ENCODE results near the gene TULP1.

Gene TULP1

GRCh38 chr6:35483062-35483461 is 29.6 kb downstream of the TULP1 start:
- TF ChIP-seq, protein P1, sequence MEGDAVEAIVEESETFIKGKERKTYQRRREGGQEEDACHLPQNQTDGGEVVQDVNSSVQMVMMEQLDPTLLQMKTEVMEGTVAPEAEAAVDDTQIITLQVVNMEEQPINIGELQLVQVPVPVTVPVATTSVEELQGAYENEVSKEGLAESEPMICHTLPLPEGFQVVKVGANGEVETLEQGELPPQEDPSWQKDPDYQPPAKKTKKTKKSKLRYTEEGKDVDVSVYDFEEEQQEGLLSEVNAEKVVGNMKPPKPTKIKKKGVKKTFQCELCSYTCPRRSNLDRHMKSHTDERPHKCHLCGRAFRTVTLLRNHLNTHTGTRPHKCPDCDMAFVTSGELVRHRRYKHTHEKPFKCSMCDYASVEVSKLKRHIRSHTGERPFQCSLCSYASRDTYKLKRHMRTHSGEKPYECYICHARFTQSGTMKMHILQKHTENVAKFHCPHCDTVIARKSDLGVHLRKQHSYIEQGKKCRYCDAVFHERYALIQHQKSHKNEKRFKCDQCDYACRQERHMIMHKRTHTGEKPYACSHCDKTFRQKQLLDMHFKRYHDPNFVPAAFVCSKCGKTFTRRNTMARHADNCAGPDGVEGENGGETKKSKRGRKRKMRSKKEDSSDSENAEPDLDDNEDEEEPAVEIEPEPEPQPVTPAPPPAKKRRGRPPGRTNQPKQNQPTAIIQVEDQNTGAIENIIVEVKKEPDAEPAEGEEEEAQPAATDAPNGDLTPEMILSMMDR (IDR thresholded peaks at IDR 0.05) = no peak

DNA sequence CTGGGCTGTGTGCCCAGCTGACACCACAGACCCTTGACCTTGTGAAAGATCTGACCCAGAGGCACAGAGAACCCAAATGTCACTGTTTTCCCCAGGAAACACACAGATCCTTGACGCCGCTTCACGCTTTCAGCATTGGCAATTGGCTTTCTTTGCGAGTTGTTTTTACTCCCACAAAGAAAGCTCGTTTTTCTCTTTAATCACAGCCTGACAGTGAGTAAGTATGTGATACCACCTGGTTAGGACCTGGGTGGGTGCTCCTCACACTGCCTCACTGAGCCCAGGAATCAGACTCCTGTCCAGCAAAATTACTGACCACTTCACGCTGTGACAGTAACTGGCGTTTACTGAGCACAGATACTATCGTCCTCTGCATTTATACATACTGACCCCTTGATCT is 31.5 kb downstream of the TULP1 start:
- TF ChIP-seq, protein P1 (IDR thresholded peaks at IDR 0.05) = no peak

DNA sequence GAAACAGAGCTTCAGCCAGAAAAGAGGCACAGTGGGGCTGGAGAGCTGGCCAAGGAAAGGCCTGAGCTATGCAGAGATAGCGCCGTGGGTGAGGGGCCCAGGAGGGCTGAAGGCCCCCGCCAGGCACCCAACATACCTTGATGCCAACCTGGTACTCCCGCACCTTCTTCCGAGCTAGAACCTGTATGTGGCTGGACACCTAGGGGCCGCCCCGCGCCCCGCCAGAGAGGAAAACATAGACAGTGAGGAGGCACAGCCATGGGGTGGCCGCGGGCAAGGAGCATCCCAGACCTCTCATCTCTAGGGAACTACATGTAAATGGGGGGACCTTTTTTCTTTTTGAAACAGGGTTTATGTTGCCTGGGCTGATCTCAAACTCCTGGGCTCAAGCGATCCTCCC is 32.5 kb downstream of the TULP1 start:
- TF ChIP-seq, protein P1 (IDR thresholded peaks at IDR 0.05) = no peak

- TF ChIP-seq, protein P1 (IDR thresholded peaks at IDR 0.05) = no peak
These were observed 34.4 kb downstream of the TULP1 start for GRCh38 chr6:35478259-35478658.

DNA sequence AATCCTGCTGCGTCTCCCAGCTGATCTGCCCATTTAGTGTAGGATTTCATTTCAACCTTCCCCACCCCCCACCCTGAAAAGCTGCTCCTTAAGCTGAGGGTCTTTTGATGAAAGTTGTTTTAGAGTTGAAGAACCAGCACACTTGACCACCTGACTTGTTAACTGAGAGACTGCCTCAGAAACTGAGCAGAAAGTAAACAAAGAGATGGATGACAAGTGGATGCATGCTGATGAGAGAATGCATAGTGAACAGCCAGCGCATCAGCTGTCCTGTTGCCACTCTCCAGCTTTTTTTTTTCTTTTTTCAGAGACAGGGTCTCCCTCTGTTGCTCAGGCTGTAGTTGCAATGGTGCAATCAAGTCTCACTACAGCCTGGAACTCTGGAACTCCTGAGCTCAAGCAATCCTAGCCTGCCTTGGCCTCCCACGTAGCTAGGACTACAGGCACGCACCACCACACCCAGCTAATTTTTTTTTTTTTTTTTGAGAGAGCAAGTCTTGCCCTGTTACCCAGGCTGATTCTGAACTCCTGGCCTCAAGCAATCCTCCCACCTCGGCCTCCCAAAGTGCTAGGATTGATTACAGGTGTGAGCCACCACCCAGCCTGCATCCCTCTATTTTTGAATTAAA is 35.0 kb downstream of the TULP1 start:
- TF ChIP-seq, protein P1 (IDR thresholded peaks at IDR 0.05) = no peak

- TF ChIP-seq, protein P1 (IDR thresholded peaks at IDR 0.05) = no peak
These were observed 35.7 kb downstream of the TULP1 start for GRCh38 chr6:35477028-35477427.

DNA sequence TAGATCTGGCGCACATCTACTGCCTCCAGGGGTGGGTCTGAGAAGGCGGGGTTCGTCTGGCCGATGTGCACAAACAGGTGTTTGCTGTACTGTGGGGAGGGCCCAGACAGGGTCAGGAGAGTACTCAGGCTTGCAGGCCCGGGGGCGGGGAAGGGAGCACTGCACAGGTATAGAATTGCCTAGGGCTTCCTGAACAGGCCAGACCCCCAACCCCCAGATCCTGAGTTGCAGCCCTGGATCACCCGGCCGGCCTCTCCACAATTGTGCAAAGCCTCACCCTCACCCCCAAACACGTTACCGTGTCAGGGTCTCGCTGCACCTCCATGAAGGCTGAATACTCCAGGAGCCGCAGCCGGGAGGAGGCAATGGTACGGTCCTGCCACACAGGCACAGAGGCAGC is 36.7 kb downstream of the TULP1 start:
- TF ChIP-seq, protein P1 (IDR thresholded peaks at IDR 0.05) = no peak

- TF ChIP-seq, protein P1 (IDR thresholded peaks at IDR 0.05) = no peak
These were observed 37.1 kb downstream of the TULP1 start for GRCh38 chr6:35475573-35475972.
